Measurements from ENCODE around the gene EPN3.

EPN3 gene

DNA sequence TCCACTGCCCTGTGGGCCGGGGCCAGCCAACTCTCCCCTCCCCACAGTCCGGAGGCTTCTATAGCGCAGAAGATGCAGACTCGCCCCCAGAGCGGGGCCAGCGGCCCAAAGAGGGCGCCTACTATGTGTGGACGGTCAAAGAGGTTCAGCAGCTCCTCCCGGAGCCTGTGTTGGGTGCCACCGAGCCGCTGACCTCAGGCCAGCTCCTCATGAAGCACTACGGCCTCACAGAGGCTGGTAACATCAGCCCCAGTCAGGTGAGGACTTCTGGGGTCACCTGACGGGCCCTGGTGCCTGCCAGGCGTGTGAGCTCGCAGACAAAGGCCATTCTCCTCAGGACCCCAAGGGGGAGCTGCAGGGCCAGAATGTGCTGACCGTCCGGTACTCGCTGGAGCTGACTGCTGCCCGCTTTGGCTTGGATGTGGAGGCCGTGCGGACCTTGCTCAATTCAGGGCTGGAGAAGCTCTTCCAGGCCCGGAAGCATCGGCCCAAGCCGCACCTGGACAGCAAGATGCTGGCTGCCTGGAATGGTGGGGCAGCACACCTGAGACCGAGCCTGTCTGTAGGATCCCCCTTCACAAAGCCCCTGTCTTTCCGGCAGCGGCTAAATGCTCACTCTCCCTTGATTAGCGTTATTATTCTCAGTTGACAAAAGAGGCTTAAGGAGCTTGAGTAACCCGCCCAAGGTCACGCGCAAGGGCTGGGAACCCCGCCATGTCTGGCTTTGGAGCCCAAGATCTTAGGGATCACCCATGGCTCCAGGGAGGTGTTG lies 18.3 kb downstream of the EPN3 start (continued):
- TF ChIP-seq, protein P1, sequence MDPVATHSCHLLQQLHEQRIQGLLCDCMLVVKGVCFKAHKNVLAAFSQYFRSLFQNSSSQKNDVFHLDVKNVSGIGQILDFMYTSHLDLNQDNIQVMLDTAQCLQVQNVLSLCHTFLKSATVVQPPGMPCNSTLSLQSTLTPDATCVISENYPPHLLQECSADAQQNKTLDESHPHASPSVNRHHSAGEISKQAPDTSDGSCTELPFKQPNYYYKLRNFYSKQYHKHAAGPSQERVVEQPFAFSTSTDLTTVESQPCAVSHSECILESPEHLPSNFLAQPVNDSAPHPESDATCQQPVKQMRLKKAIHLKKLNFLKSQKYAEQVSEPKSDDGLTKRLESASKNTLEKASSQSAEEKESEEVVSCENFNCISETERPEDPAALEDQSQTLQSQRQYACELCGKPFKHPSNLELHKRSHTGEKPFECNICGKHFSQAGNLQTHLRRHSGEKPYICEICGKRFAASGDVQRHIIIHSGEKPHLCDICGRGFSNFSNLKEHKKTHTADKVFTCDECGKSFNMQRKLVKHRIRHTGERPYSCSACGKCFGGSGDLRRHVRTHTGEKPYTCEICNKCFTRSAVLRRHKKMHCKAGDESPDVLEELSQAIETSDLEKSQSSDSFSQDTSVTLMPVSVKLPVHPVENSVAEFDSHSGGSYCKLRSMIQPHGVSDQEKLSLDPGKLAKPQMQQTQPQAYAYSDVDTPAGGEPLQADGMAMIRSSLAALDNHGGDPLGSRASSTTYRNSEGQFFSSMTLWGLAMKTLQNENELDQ (tag by site-specific recombination; IDR thresholded peaks at IDR 0.05; ENCODE audit: low read depth): no peak
- no peak for TF ChIP-seq ZNF138 (tag by site-specific recombination; IDR thresholded peaks at IDR 0.05; ENCODE audit: borderline replicate concordance)
- no peak for TF ChIP-seq ZNF324 (tag by site-specific recombination; IDR thresholded peaks at IDR 0.05)
- no peak for TF ChIP-seq ZNF426 (tag by site-specific recombination; IDR thresholded peaks at IDR 0.05)
- TF ChIP-seq ZNF184 (tag by site-specific recombination; IDR thresholded peaks at IDR 0.05): no peak
- no peak for TF ChIP-seq ZNF670 (tag by site-specific recombination; IDR thresholded peaks at IDR 0.05; ENCODE audit: low read depth)

DNA sequence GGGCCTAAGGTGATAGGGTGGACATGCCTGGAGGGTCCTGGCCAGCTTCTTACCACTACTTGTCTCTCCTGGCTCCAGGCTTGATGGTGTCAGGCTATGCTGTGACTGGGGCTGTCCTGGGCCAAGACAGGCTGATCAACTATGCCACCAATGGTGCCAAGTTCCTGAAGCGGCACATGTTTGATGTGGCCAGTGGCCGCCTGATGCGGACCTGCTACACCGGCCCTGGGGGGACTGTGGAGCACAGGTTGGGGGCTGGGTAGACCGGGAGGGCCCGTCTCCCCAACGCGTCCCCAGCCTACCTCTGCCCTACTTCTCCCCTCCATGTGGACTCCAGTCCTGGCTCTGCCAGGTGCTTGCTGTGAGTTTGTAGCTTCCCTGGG lies 18.9 kb downstream of the EPN3 start:
- CTCF ChIA-PET: interaction anchor here (0.8 to 7.4 kb wide), 39 partner anchors 9 to 291 kb away, joined by 3 to 231 read pairs (median 6); partner anchors contain the start of gene CACNA1G
- Histone ChIP-seq H3K4me3 (ENCODE audit: low read depth, low read length) (no peak overlapping the region), H3K36me3 (ENCODE audit: control insufficient read depth in 2 of 2, insufficient read depth in 1 of 2, low read length in 2 of 2) (peaks cover 0 to 34% of the 10 kb centered on the region in 2 experiments; a peak in 2 of 3 replicates), H3K27ac (ENCODE audit: extremely low read depth, low read depth, low read length) (no peak overlapping the region), H3K4me1 (ENCODE audit: control insufficient read depth, insufficient read depth, low read length) (peaks cover 8% of the 10 kb centered on the region), H3K9me3 (ENCODE audit: control insufficient read depth, insufficient read depth, low read depth, low read length) (no peaks in the 10 kb centered on the region)
- TF ChIP-seq, protein P2, sequence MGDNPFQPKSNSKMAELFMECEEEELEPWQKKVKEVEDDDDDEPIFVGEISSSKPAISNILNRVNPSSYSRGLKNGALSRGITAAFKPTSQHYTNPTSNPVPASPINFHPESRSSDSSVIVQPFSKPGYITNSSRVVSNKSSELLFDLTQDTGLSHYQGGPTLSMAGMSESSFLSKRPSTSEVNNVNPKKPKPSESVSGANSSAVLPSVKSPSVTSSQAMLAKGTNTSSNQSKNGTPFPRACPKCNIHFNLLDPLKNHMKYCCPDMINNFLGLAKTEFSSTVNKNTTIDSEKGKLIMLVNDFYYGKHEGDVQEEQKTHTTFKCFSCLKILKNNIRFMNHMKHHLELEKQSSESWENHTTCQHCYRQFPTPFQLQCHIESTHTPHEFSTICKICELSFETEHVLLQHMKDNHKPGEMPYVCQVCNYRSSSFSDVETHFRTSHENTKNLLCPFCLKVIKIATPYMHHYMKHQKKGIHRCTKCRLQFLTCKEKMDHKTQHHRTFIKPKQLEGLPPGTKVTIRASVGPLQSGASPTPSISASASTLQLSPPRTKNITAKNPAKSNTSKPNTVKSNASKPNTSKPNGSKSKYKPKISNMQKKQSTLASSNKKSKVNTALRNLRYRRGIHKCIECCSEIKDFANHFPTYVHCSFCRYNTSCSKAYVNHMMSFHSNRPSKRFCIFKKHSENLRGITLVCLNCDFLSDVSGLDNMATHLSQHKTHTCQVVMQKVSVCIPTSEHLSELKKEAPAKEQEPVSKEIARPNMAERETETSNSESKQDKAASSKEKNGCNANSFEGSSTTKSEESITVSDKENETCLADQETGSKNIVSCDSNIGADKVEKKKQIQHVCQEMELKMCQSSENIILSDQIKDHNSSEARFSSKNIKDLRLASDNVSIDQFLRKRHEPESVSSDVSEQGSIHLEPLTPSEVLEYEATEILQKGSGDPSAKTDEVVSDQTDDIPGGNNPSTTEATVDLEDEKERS (tag by site-specific recombination; IDR thresholded peaks at IDR 0.05): no peak
- TF ChIP-seq, protein P3, sequence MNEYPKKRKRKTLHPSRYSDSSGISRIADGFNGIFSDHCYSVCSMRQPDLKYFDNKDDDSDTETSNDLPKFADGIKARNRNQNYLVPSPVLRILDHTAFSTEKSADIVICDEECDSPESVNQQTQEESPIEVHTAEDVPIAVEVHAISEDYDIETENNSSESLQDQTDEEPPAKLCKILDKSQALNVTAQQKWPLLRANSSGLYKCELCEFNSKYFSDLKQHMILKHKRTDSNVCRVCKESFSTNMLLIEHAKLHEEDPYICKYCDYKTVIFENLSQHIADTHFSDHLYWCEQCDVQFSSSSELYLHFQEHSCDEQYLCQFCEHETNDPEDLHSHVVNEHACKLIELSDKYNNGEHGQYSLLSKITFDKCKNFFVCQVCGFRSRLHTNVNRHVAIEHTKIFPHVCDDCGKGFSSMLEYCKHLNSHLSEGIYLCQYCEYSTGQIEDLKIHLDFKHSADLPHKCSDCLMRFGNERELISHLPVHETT (tag by site-specific recombination; IDR thresholded peaks at IDR 0.05): no peak
- TF ChIP-seq, protein P4, sequence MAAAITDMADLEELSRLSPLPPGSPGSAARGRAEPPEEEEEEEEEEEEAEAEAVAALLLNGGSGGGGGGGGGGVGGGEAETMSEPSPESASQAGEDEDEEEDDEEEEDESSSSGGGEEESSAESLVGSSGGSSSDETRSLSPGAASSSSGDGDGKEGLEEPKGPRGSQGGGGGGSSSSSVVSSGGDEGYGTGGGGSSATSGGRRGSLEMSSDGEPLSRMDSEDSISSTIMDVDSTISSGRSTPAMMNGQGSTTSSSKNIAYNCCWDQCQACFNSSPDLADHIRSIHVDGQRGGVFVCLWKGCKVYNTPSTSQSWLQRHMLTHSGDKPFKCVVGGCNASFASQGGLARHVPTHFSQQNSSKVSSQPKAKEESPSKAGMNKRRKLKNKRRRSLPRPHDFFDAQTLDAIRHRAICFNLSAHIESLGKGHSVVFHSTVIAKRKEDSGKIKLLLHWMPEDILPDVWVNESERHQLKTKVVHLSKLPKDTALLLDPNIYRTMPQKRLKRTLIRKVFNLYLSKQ (tag by site-specific recombination; IDR thresholded peaks at IDR 0.05; ENCODE audit: borderline replicate concordance): no peak
- TF ChIP-seq, protein P5, sequence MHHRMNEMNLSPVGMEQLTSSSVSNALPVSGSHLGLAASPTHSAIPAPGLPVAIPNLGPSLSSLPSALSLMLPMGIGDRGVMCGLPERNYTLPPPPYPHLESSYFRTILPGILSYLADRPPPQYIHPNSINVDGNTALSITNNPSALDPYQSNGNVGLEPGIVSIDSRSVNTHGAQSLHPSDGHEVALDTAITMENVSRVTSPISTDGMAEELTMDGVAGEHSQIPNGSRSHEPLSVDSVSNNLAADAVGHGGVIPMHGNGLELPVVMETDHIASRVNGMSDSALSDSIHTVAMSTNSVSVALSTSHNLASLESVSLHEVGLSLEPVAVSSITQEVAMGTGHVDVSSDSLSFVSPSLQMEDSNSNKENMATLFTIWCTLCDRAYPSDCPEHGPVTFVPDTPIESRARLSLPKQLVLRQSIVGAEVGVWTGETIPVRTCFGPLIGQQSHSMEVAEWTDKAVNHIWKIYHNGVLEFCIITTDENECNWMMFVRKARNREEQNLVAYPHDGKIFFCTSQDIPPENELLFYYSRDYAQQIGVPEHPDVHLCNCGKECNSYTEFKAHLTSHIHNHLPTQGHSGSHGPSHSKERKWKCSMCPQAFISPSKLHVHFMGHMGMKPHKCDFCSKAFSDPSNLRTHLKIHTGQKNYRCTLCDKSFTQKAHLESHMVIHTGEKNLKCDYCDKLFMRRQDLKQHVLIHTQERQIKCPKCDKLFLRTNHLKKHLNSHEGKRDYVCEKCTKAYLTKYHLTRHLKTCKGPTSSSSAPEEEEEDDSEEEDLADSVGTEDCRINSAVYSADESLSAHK (tag by site-specific recombination; IDR thresholded peaks at IDR 0.05): no peak
- TF ChIP-seq, protein P6, sequence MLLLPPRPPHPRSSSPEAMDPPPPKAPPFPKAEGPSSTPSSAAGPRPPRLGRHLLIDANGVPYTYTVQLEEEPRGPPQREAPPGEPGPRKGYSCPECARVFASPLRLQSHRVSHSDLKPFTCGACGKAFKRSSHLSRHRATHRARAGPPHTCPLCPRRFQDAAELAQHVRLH (tag by site-specific recombination; IDR thresholded peaks at IDR 0.05): no peak
- TF ChIP-seq ZNF10 (tag by site-specific recombination; IDR thresholded peaks at IDR 0.05) (no peak), ZFP3 (tag by site-specific recombination; IDR thresholded peaks at IDR 0.05; ENCODE audit: low read depth) (no peak)
- POLR2A ChIA-PET: interaction anchor here (0.8 to 2.5 kb wide), 6 partner anchors 9 to 130 kb away, joined by 3 to 13 read pairs (median 5); partner anchors contain the start of gene CACNA1G

Measured in HEK293 (cell line).